Mucosa of stomach (tissue), 1 donor: ENCODE results near the gene KIF13A.
"Not testable (repeated sequence)": the region's sequence is repeated elsewhere in the genome, so short reads cannot be mapped to it uniquely, and the experiment has no call there.

ENCODE experiments used
- H3K27me3 ChIP-seq: one replicate; pipeline ENCODE4 v1.7.0; 2013; ENCODE audit warnings: mild to moderate bottlenecking, low read length; ENCODE audit not compliant: control insufficient read depth, insufficient read depth
- H3K36me3 ChIP-seq: one replicate; pipeline ENCODE4 v1.7.0; 2013; ENCODE audit warnings: low read length; ENCODE audit not compliant: control insufficient read depth, insufficient read depth
- H3K4me1 ChIP-seq: one replicate; pipeline ENCODE4 v1.7.0; 2013; ENCODE audit warnings: mild to moderate bottlenecking, low read length; ENCODE audit not compliant: control insufficient read depth, insufficient read depth
- H3K4me3 ChIP-seq: one replicate; pipeline ENCODE4 v1.7.0; 2013; ENCODE audit warnings: low read length
- H3K9ac ChIP-seq: one replicate; pipeline ENCODE4 v1.7.0; 2013; ENCODE audit warnings: mild to moderate bottlenecking, low read length, moderate library complexity
- H3K9me3 ChIP-seq: one replicate; pipeline ENCODE4 v1.7.0; 2013; ENCODE audit warnings: mild to moderate bottlenecking, low read length, moderate library complexity; ENCODE audit not compliant: control insufficient read depth
- donor health status: Pancreatic carcinoma.

Gene KIF13A

GRCh38 chr6:17869753-17870050 lies 117.7 kb downstream of the KIF13A start:
- no peaks in the 10 kb centered on the region for H3K9me3 ChIP-seq
- no peaks in the 10 kb centered on the region for H3K36me3 ChIP-seq
- no peaks in the 10 kb centered on the region for H3K27me3 ChIP-seq
- H3K4me1 ChIP-seq, result peaks cover 22% of the 10 kb centered on the region
- no peak overlapping the region for H3K9ac ChIP-seq
- H3K4me3 ChIP-seq, result no peak overlapping the region

DNA sequence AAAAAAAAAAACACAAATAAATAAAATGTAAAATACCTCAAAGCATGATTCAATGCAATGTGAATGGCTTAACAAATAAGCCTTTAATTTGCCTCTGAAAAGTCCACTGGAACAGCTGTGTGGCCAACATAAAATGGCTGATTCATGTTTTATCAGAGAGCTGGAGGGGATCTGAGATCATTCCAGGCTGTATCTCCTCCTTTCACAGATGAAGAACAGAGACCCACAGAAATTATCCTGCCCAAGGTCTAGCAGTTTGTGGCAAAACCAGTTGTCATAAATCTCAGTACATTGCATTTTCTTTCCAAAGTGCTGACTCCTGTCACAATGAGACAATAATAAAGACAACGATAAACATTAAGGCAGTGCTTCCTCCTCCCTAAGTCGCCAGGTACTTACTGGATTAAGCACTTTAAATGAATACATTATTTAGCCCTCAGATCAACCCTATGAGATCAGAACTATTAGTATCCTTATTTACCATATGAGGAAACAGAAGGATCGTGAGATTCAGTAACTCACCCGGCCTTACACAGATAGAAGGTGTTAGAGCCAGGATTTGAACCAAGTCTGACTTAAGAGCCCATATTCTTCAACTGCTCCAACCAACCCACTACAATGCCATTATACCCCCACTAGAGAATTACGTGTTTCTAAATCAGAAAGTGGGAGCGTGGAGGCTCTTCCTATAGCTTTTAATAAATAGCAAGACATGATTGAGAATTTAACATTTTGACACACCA lies 118.3 kb downstream of the KIF13A start:
- H3K27me3 ChIP-seq, result no peaks in the 10 kb centered on the region
- H3K9ac ChIP-seq, result no peak overlapping the region
- H3K4me3 ChIP-seq, result no peak overlapping the region
- no peaks in the 10 kb centered on the region for H3K9me3 ChIP-seq
- no peaks in the 10 kb centered on the region for H3K36me3 ChIP-seq
- peaks cover 22% of the 10 kb centered on the region for H3K4me1 ChIP-seq

- Histone ChIP-seq H3K36me3 (no peaks in the 10 kb centered on the region), H3K9me3 (no peaks in the 10 kb centered on the region), H3K4me3 (no peak overlapping the region), H3K27me3 (no peaks in the 10 kb centered on the region), H3K4me1 (peaks cover 22% of the 10 kb centered on the region), H3K9ac (no peak overlapping the region)
These were observed 119.6 kb downstream of the KIF13A start for GRCh38 chr6:17867880-17868279.

GRCh38 chr6:17866876-17867444 lies 120.5 kb downstream of the KIF13A start:
- no peaks in the 10 kb centered on the region for H3K36me3 ChIP-seq
- no peaks in the 10 kb centered on the region for H3K27me3 ChIP-seq
- no peaks in the 10 kb centered on the region for H3K9me3 ChIP-seq
- H3K4me3 ChIP-seq, result no peak overlapping the region
- H3K4me1 ChIP-seq, result peaks cover 22% of the 10 kb centered on the region
- no peak overlapping the region for H3K9ac ChIP-seq

DNA sequence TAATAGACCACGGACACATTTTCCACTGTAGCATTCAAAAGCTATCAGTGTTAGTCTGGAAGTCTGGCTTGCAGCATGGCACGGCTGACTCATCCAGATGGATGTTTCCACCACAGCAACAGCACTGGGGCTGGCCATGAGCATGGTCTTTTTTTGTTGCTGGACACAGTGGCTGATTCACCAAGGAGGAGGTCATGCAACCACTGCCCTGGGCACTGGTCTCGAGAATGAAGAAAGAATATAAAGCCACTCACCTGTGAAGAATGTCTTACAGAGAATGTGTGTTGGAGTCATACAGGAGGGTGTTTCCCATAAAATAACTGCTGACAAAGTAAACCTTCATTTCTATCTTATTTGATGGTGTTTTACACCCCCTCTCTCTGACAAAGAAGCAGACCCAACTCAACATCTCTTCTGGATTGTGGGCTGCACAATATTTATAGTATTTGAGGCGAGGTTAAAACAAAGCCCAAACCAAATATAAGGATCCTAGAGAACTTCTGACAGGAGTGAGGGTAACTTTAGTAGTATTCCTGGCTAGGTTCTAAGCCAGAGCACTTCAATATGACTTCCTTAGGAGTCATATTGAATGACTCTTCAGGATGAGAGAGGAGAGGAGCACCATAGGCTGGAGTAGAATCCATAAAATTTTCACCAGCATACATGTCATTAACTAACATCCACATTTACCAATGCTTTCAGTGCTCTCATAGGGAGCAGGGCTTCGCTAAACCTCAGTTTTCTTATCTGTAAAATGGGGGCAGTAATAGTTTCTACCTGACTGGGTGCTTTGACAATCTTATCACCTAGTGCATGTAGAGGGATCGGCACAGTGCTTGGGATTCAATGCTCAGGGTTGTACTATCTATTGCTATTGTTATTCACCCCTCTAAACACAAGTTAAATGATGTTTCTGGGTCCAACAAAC lies 121.4 kb downstream of the KIF13A start:
- H3K27me3 ChIP-seq, result no peaks in the 10 kb centered on the region
- H3K9ac ChIP-seq, result no peak overlapping the region
- no peaks in the 10 kb centered on the region for H3K36me3 ChIP-seq
- H3K4me1 ChIP-seq, result peaks cover 22% of the 10 kb centered on the region
- no peak overlapping the region for H3K4me3 ChIP-seq
- H3K9me3 ChIP-seq, result no peaks in the 10 kb centered on the region

DNA sequence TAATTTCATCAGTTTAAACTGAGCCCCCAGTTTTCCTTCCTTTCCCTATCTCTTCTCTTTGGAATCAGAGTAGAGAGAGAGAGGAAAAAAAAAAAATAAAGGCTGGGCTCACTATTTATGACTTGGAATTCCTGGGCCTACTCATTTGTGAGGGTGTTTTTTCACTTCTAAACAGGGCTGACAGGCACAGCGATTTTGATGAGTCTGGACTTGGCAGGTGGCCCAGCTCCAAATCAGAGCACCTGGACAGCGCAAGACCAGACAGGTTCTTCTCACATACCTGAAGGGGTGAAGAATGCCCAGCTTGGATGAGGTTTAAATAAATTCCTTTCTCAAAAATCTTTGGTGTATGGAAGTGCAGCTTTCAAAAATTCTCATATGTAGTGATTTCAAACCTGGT lies 122.2 kb downstream of the KIF13A start:
- H3K9ac ChIP-seq, result no peak overlapping the region
- H3K9me3 ChIP-seq, result no peaks in the 10 kb centered on the region
- no peaks in the 10 kb centered on the region for H3K27me3 ChIP-seq
- H3K4me3 ChIP-seq, result no peak overlapping the region
- peaks cover 22% of the 10 kb centered on the region for H3K4me1 ChIP-seq
- no peaks in the 10 kb centered on the region for H3K36me3 ChIP-seq

DNA sequence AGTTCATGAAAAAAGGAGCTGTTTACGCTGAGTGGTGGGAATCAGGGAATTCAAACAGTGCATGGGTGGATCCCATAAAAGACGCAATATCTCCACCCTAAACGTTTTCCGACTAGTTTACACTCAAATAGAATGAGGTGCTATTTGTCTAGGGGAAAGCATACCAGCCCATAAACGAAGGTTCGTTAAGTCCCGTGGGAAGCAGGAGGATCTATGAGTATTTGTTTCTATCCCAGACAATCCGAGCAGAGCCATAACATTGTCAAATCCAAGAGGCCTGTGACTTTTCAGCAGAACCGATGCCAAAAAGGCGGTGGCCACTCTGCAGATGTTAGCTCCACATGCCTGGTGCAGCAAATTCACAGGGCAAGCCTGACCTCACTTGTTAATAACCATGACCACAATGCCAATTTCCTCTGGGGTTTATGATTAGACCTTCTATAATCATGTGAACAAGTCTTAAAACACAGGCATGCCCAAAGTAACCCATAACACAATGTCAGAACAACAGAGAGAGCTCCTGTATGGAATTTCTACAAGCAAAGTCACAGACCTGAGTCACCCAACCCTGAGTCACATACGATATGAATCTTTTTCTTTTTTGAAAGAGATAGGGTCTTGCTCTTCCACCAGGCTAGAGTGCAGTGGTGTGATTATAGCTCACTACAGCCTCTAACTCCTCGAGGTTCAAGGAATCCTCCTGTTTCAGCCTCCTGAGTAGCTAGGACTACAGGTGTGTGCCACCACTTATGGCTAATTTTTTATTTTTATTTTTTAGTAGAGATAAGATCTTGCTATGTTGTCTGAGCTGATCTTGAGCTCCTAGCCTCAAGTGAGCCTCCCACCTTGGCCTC lies 123.3 kb downstream of the KIF13A start:
- Histone ChIP-seq H3K36me3 (no peaks in the 10 kb centered on the region), H3K9me3 (no peaks in the 10 kb centered on the region), H3K4me3 (no peak overlapping the region), H3K9ac (no peak overlapping the region), H3K27me3 (no peaks in the 10 kb centered on the region), H3K4me1 (peaks cover 22% of the 10 kb centered on the region)

- Histone ChIP-seq H3K9me3 (no peaks in the 10 kb centered on the region), H3K27me3 (no peaks in the 10 kb centered on the region), H3K9ac (no peak overlapping the region), H3K4me1 (peaks cover 14% of the 10 kb centered on the region), H3K36me3 (no peaks in the 10 kb centered on the region), H3K4me3 (no peak overlapping the region)
These were observed 126.1 kb downstream of the KIF13A start for GRCh38 chr6:17861361-17861760.

DNA sequence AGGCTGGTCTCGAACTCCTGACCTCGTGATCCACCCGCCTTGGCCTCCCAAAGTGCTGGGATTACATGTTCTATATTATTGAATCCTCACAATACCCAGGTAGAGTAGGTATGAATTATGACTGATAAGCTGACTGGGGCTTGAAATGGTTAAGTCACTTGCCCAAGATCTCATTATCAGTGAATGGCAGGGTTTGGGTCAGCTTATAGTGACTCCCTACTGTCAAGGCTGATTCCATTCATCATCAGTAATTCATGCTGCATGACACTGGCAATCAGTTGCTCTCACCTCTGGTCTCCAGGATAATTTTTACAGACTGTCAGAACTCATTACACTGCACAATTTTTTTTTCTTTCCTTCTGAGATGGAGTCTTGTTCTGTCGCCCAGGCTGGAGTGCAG lies 127.6 kb downstream of the KIF13A start:
- Histone ChIP-seq H3K9me3 (no peaks in the 10 kb centered on the region), H3K4me1 (peaks cover under 1% of the 10 kb centered on the region), H3K36me3 (no peaks in the 10 kb centered on the region), H3K27me3 (no peaks in the 10 kb centered on the region), H3K9ac (no peak overlapping the region), H3K4me3 (no peak overlapping the region)

DNA sequence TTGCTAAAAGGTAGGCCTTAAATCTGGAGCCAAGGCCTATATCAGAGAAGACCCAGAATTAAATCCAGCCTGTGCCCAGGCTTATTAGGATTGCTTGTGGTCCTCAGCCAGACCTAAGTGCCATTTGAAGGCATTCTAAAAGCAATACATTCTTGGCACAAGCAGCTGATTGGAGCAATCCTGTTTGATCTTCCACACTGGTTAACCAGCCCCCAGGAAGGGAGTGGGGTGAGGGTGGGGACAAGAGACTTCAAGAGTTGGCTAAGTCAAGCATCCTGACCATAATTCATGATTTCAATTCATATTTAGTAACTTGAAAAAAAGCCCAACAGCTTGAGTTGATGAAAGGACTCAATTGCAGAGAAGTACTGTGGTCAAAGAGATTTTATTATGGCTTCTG lies 128.9 kb downstream of the KIF13A start:
- Histone ChIP-seq H3K36me3 (no peaks in the 10 kb centered on the region), H3K4me3 (no peak overlapping the region), H3K4me1 (no peaks in the 10 kb centered on the region), H3K9ac (no peak overlapping the region), H3K27me3 (no peaks in the 10 kb centered on the region), H3K9me3 (no peaks in the 10 kb centered on the region)

DNA sequence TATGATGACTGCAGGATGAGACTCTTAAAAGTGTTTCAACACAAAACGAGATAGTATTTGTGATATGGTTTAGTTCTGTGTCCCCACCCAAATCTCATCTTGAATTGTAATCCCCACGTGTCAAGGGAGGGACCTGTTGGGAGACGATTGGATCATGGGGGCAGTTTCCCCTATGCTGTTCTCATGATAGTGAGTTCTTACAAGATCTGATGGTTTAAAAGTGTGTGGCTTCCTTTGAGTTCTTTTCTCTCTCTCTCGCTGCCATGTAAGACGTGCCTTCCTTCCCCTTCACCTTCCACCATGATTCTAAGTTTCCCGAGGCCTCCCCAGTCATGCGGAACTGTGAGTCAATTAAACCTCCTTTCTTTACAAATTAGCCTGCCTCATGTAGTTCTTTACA lies 130.2 kb downstream of the KIF13A start:
- not testable (repeated sequence) for H3K4me1 ChIP-seq, H3K4me3 ChIP-seq, H3K36me3 ChIP-seq, H3K9me3 ChIP-seq, H3K9ac ChIP-seq, H3K27me3 ChIP-seq
